Measurements from ENCODE around the gene PPM1K. TPM values are rescaled to one million over a fixed set of nuclear protein-coding genes. Genes with fewer than 3 reads are reported as not detected.

The PPM1K gene
- total and polyA plus RNA-seq, 9 of the 15 experiments (the other 6 are each of a cell fraction or from before 2014, with no cell fraction given), result 8.2 to 18.0 (median 10.5) TPM

DNA sequence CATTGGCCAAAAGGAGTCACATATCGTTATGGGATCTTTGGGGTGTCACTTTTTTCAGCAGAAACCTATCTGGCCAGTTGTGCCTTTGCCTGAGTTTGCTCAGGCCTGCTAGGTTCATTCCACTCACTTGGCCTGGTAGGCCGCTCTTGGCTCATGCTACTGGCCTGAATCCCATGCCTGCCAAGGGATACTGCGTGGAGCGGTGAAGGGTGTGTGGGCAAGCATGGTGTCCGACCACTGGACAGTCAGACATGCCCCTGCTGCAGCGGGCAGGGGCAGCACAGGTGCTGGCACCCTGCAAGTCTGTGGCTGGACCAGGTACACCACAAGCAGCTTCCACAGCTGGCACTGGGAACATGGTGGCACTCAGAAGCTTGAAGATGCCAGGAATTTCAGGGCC lies 11.3 kb upstream of the PPM1K start:
- Histone ChIP-seq H3K4me3 (no peak overlapping the region), H3K9ac (ENCODE audit: insufficient read depth in 1 of 2, low read depth in 2 of 2, low read length in 2 of 2) (no peak overlapping the region), H3K9me1 (ENCODE audit: control insufficient read depth, insufficient read depth, low read length) (no peaks in the 10 kb centered on the region), H2AFZ (ENCODE audit: low read depth, low read length) (no peak overlapping the region), H3K79me2 (ENCODE audit: control insufficient read depth, insufficient read depth, low read length) (no peaks in the 10 kb centered on the region), H3K27ac (ENCODE audit: extremely low read depth, low read depth, low read length) (no peak overlapping the region), H3K4me2 (ENCODE audit: insufficient read depth, low read length) (no peak overlapping the region), H4K20me1 (replicated peaks; ENCODE audit: control insufficient read depth, insufficient read depth, low read length) (0 out of 2 replicates have a peak, but pooled peaks cover 3% of the 10 kb centered on the region), H3K9me3 (replicated peaks; ENCODE audit: control insufficient read depth, insufficient read depth, low read depth, low read length) (no peaks in the 10 kb centered on the region), H3K4me1 (replicated peaks in 1 of 2; ENCODE audit: control insufficient read depth in 2 of 2, insufficient read depth in 2 of 2, low read length in 2 of 2) (peaks cover 0 to 4% of the 10 kb centered on the region in 2 experiments; a peak in 2 of 5 replicates), H3K27me3 (ENCODE audit: control insufficient read depth in 2 of 2, insufficient read depth in 2 of 2, low read length in 2 of 2) (peaks cover 0 to 17% of the 10 kb centered on the region in 2 experiments; a peak in 2 of 5 replicates), H3K36me3 (ENCODE audit: control insufficient read depth, insufficient read depth, low read length) (no peaks in the 10 kb centered on the region)
- no peak for FAIRE-seq
- intact Hi-C loops (cut with micrococcal nuclease), result no loop called here
- no peak for DNase-seq (ENCODE audit: extremely low read depth in 1 of 4, low spot score in 3 of 4)
- 3% methylated on average over 6 of the region's 6 CpGs for WGBS (ENCODE audit: insufficient coverage, low coverage, missing lambda C conversion rate)
- BruUV-seq (replicated peaks), result no TSS peak
- in situ Hi-C loops (cut with MboI), result no loop called here
- TF ChIP-seq, protein P1, sequence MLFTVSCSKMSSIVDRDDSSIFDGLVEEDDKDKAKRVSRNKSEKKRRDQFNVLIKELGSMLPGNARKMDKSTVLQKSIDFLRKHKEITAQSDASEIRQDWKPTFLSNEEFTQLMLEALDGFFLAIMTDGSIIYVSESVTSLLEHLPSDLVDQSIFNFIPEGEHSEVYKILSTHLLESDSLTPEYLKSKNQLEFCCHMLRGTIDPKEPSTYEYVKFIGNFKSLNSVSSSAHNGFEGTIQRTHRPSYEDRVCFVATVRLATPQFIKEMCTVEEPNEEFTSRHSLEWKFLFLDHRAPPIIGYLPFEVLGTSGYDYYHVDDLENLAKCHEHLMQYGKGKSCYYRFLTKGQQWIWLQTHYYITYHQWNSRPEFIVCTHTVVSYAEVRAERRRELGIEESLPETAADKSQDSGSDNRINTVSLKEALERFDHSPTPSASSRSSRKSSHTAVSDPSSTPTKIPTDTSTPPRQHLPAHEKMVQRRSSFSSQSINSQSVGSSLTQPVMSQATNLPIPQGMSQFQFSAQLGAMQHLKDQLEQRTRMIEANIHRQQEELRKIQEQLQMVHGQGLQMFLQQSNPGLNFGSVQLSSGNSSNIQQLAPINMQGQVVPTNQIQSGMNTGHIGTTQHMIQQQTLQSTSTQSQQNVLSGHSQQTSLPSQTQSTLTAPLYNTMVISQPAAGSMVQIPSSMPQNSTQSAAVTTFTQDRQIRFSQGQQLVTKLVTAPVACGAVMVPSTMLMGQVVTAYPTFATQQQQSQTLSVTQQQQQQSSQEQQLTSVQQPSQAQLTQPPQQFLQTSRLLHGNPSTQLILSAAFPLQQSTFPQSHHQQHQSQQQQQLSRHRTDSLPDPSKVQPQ (CRISPR knock-in tag; IDR thresholded peaks at IDR 0.05; ENCODE audit: borderline replicate concordance), result no peak
- TF ChIP-seq NR2C2 (CRISPR knock-in tag; IDR thresholded peaks at IDR 0.05) (no peak), NR2C2 (tag; IDR thresholded peaks at IDR 0.05) (no peak), BRF1 (IDR thresholded peaks at IDR 0.05; ENCODE audit: borderline replicate concordance, extremely low read depth, insufficient read length) (no peak), DIDO1 (tag; IDR thresholded peaks at IDR 0.05; ENCODE audit: low read depth) (no peak), COPS2 (conservative IDR thresholded peaks at IDR 0.05) (no peak), YBX1 (IDR thresholded peaks at IDR 0.05) (no peak), POLR3G (IDR thresholded peaks at IDR 0.05; ENCODE audit: extremely low read depth, insufficient read length, insufficient replicate concordance) (no peak), MECOM (CRISPR knock-in tag; IDR thresholded peaks at IDR 0.05) (no peak), ETV6 (IDR thresholded peaks at IDR 0.05; ENCODE audit: borderline replicate concordance in 1 of 2, low read depth in 2 of 2, low read length in 1 of 2) (no peak), ETV6 (CRISPR knock-in tag; IDR thresholded peaks at IDR 0.05; ENCODE audit: borderline replicate concordance) (no peak), ZEB2 (IDR thresholded peaks at IDR 0.05) (no peak), ZNF696 (CRISPR knock-in tag; conservative IDR thresholded peaks at IDR 0.05) (no peak), POLR2H (tag; IDR thresholded peaks at IDR 0.05; ENCODE audit: low read depth) (no peak), RFX5 (IDR thresholded peaks at IDR 0.05; ENCODE audit: low read depth, low read length) (no peak), ZNF143 (CRISPR knock-in tag; IDR thresholded peaks at IDR 0.05) (no peak), ZNF184 (CRISPR knock-in tag; IDR thresholded peaks at IDR 0.05) (no peak), STAG1 (CRISPR knock-in tag; IDR thresholded peaks at IDR 0.05; ENCODE audit: borderline replicate concordance) (no peak)
- TF ChIP-seq, protein P2, sequence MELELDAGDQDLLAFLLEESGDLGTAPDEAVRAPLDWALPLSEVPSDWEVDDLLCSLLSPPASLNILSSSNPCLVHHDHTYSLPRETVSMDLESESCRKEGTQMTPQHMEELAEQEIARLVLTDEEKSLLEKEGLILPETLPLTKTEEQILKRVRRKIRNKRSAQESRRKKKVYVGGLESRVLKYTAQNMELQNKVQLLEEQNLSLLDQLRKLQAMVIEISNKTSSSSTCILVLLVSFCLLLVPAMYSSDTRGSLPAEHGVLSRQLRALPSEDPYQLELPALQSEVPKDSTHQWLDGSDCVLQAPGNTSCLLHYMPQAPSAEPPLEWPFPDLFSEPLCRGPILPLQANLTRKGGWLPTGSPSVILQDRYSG (tag; conservative IDR thresholded peaks at IDR 0.05; ENCODE audit: low read depth), result no peak
- TF ChIP-seq, protein P3, sequence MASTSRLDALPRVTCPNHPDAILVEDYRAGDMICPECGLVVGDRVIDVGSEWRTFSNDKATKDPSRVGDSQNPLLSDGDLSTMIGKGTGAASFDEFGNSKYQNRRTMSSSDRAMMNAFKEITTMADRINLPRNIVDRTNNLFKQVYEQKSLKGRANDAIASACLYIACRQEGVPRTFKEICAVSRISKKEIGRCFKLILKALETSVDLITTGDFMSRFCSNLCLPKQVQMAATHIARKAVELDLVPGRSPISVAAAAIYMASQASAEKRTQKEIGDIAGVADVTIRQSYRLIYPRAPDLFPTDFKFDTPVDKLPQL (IDR thresholded peaks at IDR 0.05; ENCODE audit: extremely low read depth, insufficient read length), result no peak
- ChIA-PET CTCF (ENCODE audit: low intra/inter-chr PET ratio) (no interaction called here), POLR2A (no interaction called here)
- ATAC-seq, result no peak
